ENCODE data around the gene HEATR5A.
"Not testable (repeated sequence)": the region's sequence is repeated elsewhere in the genome, so short reads cannot be mapped to it uniquely, and the experiment has no call there.

Gene HEATR5A

DNA sequence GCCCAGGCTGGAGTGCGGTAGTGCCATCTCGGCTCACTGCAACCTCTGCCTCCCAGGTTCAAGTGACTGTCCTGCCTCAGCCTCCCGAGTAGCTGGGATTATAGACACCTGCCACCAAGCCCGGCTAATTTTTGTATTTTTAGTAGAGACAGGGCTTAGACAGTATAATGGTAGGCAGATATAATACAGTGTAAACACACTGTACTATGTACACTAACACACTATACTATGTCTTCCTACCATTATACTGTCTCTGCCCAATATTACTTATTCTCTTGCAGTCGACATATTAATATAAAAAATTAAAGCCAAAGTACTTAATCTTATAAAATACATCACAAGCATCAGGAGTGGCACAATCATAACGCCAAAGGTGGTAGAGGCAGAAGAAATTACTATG is 21.9 kb upstream of the HEATR5A start:
- TF ChIP-seq POLR2A (IDR thresholded peaks at IDR 0.05; ENCODE audit: extremely low read depth, insufficient read length) (no peak), MYC (IDR thresholded peaks at IDR 0.05; ENCODE audit: low read depth, low read length) (no peak)
- TF ChIP-seq, protein P1, sequence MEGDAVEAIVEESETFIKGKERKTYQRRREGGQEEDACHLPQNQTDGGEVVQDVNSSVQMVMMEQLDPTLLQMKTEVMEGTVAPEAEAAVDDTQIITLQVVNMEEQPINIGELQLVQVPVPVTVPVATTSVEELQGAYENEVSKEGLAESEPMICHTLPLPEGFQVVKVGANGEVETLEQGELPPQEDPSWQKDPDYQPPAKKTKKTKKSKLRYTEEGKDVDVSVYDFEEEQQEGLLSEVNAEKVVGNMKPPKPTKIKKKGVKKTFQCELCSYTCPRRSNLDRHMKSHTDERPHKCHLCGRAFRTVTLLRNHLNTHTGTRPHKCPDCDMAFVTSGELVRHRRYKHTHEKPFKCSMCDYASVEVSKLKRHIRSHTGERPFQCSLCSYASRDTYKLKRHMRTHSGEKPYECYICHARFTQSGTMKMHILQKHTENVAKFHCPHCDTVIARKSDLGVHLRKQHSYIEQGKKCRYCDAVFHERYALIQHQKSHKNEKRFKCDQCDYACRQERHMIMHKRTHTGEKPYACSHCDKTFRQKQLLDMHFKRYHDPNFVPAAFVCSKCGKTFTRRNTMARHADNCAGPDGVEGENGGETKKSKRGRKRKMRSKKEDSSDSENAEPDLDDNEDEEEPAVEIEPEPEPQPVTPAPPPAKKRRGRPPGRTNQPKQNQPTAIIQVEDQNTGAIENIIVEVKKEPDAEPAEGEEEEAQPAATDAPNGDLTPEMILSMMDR (IDR thresholded peaks at IDR 0.05; ENCODE audit: low read depth, low read length), result no peak
- TF ChIP-seq, protein P2, sequence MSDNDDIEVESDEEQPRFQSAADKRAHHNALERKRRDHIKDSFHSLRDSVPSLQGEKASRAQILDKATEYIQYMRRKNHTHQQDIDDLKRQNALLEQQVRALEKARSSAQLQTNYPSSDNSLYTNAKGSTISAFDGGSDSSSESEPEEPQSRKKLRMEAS (IDR thresholded peaks at IDR 0.05; ENCODE audit: low read depth, low read length), result no peak
- DNase-seq (ENCODE audit: low read depth), result no peak
- no peak overlapping the region for H3K4me3 ChIP-seq (ENCODE audit: low read depth, low read length)

DNA sequence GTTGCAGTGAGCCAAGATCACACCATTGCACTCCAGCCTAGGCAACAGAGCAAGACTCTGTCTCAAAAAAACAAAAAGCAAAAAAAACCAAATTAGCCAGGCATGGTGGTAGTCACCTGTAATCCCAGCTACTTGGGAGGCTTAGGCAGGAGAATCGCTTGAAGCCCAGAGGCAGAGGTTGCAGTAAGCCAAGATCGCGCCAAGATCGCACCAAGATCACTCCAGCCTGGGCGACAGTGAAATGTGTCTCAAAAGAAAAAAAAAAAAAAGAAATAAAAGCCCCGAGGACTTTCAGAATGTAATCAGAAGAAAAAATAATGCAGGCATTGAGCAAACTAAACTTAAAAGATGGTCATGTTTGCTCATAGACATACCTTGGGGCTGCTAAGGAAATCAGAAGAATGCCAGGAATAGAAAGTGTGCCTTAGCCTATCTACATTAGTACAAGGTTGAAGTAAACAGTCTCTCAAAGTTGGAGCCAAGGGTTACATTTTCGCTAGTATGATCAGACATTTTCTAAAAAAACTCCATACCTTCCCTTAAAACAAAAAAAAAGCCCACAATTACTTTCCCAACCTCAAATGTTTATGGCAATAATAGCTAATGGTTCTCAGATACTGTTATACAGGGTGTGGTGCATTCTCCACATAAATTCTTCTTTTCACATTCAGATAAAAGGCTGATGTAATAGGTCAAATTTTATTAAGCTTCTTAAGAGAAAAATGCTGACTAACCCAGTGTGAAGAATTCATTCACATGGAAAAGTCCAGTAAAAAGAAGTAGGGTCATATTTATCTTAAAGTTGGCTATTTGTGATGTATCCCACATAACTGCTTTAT is 21.1 kb upstream of the HEATR5A start:
- no peak for DNase-seq (ENCODE audit: low read depth)
- no peak overlapping the region for H3K4me3 ChIP-seq (ENCODE audit: low read depth, low read length)
- TF ChIP-seq, protein P1 (IDR thresholded peaks at IDR 0.05; ENCODE audit: low read depth, low read length), result no peak
- TF ChIP-seq MYC (IDR thresholded peaks at IDR 0.05; ENCODE audit: low read depth, low read length), result no peak
- TF ChIP-seq, protein P2 (IDR thresholded peaks at IDR 0.05; ENCODE audit: low read depth, low read length), result no peak
- TF ChIP-seq POLR2A (IDR thresholded peaks at IDR 0.05; ENCODE audit: extremely low read depth, insufficient read length), result no peak

DNA sequence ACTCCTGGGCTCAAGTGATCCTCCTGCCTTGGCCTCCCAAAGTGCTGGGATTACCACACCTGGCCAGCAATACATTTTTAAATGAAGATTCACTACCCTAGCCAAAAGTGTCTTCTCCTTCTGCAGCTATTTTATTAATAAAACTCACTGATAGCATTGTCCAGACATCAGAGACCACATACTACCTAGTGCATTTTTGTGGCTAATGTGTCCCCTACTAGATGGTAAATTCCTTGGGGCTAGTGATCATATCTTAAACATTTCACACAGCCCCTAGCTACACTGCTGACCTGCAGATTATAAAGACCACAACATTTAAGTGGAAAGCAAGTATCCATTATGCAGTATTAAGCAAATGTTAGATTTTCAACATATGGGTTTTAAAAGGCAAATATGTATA is 19.9 kb upstream of the HEATR5A start:
- no peak for DNase-seq (ENCODE audit: low read depth)
- no peak overlapping the region for H3K4me3 ChIP-seq (ENCODE audit: low read depth, low read length)
- TF ChIP-seq POLR2A (IDR thresholded peaks at IDR 0.05; ENCODE audit: extremely low read depth, insufficient read length) (no peak), MYC (IDR thresholded peaks at IDR 0.05; ENCODE audit: low read depth, low read length) (no peak)
- TF ChIP-seq, protein P2 (IDR thresholded peaks at IDR 0.05; ENCODE audit: low read depth, low read length), result no peak
- TF ChIP-seq, protein P1 (IDR thresholded peaks at IDR 0.05; ENCODE audit: low read depth, low read length), result no peak

DNA sequence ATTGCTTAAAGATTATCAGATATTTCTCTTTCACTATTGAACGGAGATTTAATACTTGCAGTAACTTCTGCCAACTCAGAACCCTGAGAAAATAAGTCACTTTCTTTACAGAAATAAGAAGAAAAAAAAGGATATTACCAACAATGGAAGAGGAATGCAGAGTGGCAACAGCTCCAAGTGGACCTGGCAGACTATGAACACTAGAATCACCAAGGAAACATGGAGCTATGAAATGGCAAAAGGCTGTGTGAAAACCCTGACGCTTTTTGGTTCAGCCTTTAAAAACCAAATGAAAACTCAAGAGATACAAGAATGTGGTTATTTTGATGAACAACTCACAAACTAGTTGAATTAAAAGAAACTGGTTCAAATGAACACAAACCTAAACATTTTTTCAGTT is 19.2 kb upstream of the HEATR5A start:
- TF ChIP-seq, protein P2 (IDR thresholded peaks at IDR 0.05; ENCODE audit: low read depth, low read length), result no peak
- no peak overlapping the region for H3K4me3 ChIP-seq (ENCODE audit: low read depth, low read length)
- no peak for DNase-seq (ENCODE audit: low read depth)

DNA sequence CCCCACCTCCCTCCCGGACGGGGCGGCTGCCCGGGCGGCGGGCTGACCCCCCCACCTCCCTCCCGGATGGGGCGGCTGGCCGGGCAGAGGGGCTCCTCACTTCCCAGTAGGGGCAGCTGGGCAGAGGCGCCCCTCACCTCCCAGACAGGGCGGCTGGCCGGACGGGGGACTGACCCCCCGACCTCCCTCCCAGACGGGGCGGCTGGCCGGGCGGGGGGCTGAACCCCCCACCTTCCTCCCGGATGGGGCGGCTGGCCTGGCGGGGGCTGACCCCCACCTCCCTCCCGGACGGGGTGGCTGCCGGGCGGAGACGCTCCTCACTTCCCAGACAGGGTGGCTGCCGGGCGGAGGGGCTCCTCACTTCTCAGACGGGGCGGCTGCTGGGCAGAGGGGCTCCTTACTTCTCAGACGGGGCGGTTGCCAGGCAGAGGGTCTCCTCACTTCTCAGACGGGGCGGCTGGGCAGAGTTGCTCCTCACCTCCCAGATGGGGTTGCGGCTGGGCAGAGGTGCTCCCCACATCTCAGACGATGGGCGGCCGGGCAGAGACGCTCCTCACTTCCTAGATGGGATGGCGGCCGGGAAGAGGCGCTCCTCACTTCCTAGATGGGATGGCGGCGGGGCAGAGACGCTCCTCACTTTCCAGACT is 16.8 kb upstream of the HEATR5A start:
- not testable (repeated sequence) for H3K4me3 ChIP-seq (ENCODE audit: low read depth, low read length); DNase-seq (ENCODE audit: low read depth)

DNA sequence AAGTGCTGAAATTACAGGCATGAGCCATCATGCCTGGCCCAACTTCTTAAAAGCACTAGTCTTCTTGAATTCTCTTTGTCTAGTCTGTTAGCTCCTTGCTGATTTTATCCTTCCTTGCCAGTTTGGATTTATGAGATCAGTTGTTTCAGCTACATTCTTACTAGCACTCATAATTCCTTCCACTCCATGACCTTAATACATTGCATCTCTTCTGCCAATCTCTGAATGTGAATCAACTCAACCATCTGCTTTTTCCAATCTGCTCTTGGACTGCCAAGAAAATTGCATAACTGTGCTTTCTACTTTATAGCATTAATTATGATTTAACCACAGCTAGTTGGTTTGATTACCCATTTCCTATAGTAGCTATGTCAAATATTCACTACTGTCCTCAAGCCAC is 14.9 kb upstream of the HEATR5A start:
- H3K4me3 ChIP-seq (ENCODE audit: low read depth, low read length), result no peak overlapping the region
- TF ChIP-seq POLR2A (IDR thresholded peaks at IDR 0.05; ENCODE audit: extremely low read depth, insufficient read length), result no peak
- no peak for TF ChIP-seq MYC (IDR thresholded peaks at IDR 0.05; ENCODE audit: low read depth, low read length)
- TF ChIP-seq, protein P1 (IDR thresholded peaks at IDR 0.05; ENCODE audit: low read depth, low read length), result no peak
- TF ChIP-seq, protein P2 (IDR thresholded peaks at IDR 0.05; ENCODE audit: low read depth, low read length), result no peak
- DNase-seq (ENCODE audit: low read depth), result no peak

All from NB4 (cell line).